Left forelimb (tissue), 1 donor: Measurements from ENCODE around the gene PROC.
"Not testable (repeated sequence)": the region's sequence is repeated elsewhere in the genome, so short reads cannot be mapped to it uniquely, and the experiment has no call there.

Source experiments
- DNase-seq: peaks from one replicate; pipeline ENCODE4 v3.0.0-alpha.2; 2018; ENCODE audit warnings: low spot score

Gene PROC

GRCh38 chr2:127427376-127428056 lies 9.3 kb downstream of the PROC start:
- no peak for DNase-seq

- no peak for DNase-seq
These were observed 10.0 kb downstream of the PROC start for GRCh38 chr2:127428057-127428814.

GRCh38 chr2:127428815-127429109 lies 10.5 kb downstream of the PROC start:
- no peak for DNase-seq

DNA sequence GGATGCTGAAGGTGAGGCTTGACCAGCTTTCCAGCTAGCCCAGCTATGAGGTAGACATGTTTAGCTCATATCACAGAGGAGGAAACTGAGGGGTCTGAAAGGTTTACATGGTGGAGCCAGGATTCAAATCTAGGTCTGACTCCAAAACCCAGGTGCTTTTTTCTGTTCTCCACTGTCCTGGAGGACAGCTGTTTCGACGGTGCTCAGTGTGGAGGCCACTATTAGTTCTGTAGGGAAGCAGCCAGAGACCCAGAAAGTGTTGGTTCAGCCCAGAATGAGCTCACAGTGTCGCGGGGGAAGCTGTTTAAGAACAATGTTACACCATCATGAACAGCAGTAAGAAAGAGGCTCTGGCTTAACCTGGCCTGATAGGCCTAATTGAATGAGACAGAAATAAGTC lies 11.1 kb downstream of the PROC start:
- no peak for DNase-seq

DNA sequence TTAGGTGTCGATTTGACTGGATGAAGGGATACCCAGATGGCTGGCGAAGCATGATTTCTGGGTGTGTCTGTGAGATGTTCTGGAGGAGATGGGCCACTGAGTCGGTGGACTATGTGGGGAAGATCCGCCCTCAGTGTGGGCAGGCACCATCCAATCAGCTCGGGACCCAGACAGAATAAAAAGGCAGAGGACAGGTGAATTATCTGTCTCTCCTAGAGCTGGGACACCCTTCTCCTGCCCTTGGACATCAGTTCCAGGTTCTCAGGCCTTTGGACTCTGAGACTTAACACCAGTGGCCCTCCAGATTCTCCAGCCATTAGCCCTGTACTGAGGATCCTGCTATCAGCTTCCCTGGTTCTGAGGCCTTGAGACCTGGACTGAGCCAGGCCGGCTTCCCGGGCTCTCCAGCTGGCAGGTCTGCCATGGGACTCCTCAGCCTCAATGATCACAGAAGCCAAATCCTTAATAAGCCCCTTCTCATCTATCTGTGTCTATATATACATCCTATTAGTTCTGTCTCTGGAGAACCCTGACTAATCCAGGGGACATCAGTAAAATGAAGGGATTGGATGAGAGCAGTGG lies 11.7 kb downstream of the PROC start:
- no peak for DNase-seq

GRCh38 chr2:127431408-127432023 lies 13.3 kb downstream of the PROC start:
- DNase-seq, result no peak

- no peak for DNase-seq
These were observed 16.3 kb downstream of the PROC start for GRCh38 chr2:127434515-127434914.

DNA sequence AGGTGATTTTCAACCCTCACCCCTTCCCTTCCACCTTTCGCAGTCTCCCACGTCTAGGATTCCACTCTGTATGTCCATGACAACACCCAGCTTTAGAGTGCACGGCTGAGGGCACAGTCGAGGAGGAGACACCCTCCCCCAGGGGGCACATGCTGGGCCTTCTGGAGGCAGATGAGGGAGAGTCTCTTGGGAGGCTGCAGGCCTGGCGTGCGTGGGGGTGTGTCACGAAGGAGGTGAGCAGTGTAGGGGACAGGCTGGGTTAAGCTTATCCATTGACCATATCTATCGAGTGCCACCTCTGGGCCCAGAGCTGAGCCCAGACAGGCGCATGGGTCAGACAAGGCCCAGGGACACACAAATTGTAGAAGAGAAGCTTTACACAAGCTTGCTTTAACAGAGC lies 18.8 kb downstream of the PROC start:
- DNase-seq, result no peak

- DNase-seq, result no peak
These were observed 19.8 kb downstream of the PROC start for GRCh38 chr2:127437781-127438726.

GRCh38 chr2:127439343-127439742 lies 21.1 kb downstream of the PROC start:
- no peak for DNase-seq

DNA sequence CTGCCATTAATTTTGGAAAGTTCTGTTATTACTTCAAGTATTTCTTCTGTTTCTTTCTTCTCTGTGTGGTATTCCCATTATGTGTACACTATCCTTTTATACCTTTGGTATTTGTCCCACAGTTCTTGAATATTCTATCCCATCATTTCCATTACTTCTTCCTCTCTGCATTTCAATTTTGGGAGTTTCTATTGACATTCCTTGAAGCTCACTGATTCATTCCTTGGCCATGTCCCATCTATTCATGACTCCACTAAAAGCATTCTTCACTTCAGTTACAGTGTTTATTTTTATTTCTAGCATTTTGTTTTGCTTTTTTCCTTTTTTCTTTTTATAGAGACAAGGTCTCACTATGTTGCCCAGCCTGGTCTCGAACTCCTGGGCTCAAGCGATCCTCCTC lies 30.3 kb downstream of the PROC start:
- no peak for DNase-seq

DNA sequence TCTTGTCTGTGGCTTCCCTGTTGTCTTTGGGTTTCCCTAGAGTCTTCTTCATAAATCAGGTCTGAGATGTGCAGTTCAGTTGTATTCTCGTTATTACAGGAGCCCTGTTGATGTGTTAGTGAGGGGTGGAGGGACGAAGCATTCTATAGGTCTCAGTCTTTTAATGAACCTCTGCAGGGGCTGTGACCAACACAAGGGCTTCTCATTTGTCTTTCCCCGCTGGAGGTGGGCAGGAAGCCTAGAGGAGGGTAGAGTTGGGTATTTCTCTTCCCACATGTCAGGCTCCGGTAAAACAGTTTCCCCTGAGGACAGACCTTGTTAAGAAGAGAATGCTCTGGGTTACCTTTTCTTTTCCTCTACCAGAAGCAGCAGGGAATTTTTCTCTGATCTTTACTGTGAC lies 31.2 kb downstream of the PROC start:
- DNase-seq, result no peak

DNA sequence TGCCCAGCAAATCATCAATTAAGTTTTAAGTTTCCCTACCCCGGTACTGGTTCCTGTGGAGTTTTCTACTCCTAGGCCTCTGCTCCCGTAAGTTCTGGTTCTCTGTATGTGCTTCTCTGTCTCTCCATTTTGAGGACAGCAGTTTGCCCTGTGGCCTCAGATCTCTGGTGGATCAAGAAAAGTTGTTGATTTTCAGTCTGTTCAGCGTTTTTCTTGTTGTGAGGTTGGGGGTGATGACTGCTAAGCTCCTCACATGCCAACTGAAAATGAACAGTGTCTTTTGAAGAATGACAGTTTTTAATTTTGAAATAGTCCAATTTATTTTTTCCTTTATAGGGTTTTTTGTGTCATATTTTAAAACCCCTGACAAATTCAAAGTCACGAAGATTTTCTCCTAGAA lies 31.7 kb downstream of the PROC start:
- no peak for DNase-seq

GRCh38 chr2:127451981-127452380 lies 33.8 kb downstream of the PROC start:
- no peak for DNase-seq

DNA sequence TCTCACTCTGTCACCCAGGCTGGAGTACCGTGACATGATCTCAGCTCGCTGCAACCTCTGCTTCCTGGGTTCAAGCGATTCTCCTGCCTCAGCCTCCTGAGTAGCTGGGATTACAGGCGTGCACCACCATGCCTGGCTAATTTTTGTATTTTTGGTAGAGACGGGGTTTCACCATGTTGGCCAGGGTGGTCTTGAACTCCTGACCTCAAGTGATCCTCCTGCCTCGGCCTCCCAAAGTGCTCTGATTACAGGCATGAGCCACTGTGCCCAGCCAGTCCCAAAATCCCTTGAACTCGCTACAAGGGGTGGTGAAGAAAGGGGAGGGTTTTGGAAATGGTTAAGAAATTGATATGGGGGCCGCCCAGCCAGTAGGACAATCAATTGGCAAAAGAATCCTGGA lies 34.2 kb downstream of the PROC start:
- not testable (repeated sequence) for DNase-seq

DNA sequence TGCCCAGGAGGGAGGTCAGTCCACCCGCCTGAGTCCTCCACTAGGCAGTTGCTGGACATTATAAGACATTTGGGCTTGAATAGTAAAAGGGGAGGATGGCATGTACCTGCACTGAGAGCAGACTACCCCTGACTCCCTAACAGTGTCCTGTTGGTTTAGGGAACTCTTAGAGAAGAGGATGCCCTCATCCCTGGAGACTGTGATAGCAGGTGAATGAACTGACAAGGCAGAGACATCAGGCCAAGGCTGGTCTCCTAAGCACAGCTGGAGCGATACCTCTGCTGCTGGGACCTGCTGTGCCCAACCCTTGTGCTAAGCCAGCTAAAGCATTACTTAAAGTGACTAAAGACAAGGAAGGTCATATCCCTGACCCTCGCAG lies 34.8 kb downstream of the PROC start:
- no peak for DNase-seq

- no peak for DNase-seq
These were observed 35.4 kb downstream of the PROC start for GRCh38 chr2:127453392-127454171.

DNA sequence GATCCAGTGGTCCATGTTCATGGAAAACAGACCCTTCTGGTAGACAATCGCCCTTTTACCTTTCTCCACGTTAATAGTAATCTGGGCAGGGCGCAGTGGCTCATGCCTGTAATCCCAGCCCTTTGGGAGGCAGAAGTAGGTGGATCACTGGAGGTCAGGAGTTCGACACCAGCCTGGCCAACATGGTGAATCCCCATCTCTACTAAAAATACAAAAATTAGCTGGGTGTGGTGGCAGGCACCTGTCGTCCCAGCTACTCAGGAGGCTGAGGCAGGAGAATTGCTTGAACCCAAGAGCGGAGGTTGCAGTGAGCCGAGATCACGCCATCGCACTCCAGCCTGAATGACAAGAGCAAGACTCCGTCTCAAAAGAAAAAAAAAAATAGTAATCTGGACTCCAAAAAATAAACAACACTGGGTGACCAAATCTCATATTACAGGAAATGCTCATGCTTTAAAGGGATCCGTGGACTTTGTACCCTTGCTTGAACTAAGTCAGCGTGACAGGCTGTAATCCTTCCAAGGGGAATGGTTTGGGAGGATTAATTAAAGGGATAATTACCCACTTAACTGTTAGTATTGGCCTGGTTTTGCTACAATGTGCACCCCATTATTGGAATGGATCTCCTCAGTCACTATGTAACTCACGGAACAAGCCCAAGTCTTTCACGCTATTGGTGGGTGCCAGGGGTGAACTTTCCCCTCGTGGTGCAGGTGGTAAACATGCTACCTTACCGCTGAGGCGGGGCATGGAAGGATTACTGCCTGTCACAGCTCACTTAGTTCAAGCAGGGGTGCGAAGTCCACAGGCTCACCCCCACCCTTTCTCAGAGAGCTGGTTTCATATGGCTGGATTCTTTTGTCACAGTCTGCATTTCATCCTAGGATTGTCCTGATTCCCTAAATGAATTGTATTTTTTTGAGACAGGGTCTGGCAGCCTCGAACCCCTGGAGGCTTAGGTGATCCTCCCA lies 36.7 kb downstream of the PROC start:
- DNase-seq, result no peak

GRCh38 chr2:127455566-127456493 lies 37.6 kb downstream of the PROC start:
- no peak for DNase-seq
